IMR-90 (cell line): Measurements from ENCODE around the gene SARS2. TPM values are rescaled to one million over a fixed set of nuclear protein-coding genes. Genes with fewer than 3 reads are reported as not detected.

ENCODE experiments used
- ATAC-seq: fragments of 200-7000 bp; cut with Tn5 transposase; 2 replicates; pipeline ENCODE4 v1.9.1; 2020; ENCODE audit warnings: low read depth, mild to moderate bottlenecking, moderate library complexity
- BruUV-seq: library from RNA; stranded (reverse); fragments of 400-500 nt; replicated peaks from 2 replicates; lab custom pipeline; 2021; lab: Mats Ljungman, UMichigan
- CTCF ChIA-PET: fragments of 300-600 bp; formaldehyde crosslinking; extraction: SDS; loops from one replicate; lab custom pipeline; 2021; ENCODE audit warnings: antibody characterized with exemption; lab: Yijun Ruan, JAX
- POLR2A ChIA-PET: fragments of 300-600 bp; sonication (Branson Sonifier 250); formaldehyde crosslinking; loops from one replicate; lab custom pipeline; 2022; ENCODE audit warnings: antibody characterized with exemption; ENCODE audit not compliant: unreplicated experiment; lab: Charles Lee
- DNase-seq: peaks from one replicate; pipeline ENCODE4 v3.0.0; 2013
- H2AFZ ChIP-seq: replicated peaks from 2 replicates; pipeline ENCODE3; 2013; ENCODE audit warnings: low read length, mild to moderate bottlenecking; ENCODE audit not compliant: poor library complexity
- H2AK5ac ChIP-seq: 2 replicates; pipeline ENCODE4 v1.6.1; 2013; ENCODE audit warnings: low read depth, low read length, inconsistent platforms
- H2AK9ac ChIP-seq: replicated peaks from 2 replicates; pipeline ENCODE3; 2013; ENCODE audit warnings: mild to moderate bottlenecking, low read depth, low read length, moderate library complexity; ENCODE audit not compliant: poor library complexity
- H2BK120ac ChIP-seq: 2 replicates; pipeline ENCODE4 v1.6.1; 2013; ENCODE audit warnings: low read depth, low read length, inconsistent platforms
- H2BK15ac ChIP-seq: 3 replicates; pipeline ENCODE4 v1.6.1; 2013; ENCODE audit warnings: low read depth, low read length, inconsistent platforms
- H2BK20ac ChIP-seq: 2 replicates; pipeline ENCODE4 v1.6.1; 2013; ENCODE audit warnings: low read depth, mild to moderate bottlenecking, inconsistent platforms, low read length, moderate library complexity
- H2BK5ac ChIP-seq: 2 replicates; pipeline ENCODE4 v1.6.1; 2013; ENCODE audit warnings: mild to moderate bottlenecking, low read depth, low read length, inconsistent platforms; ENCODE audit not compliant: poor library complexity, severe bottlenecking
- H3K14ac ChIP-seq: replicated peaks from 2 replicates; pipeline ENCODE4 v1.6.1; 2013; ENCODE audit warnings: low read depth, low read length, inconsistent platforms
- H3K18ac ChIP-seq: 2 replicates; pipeline ENCODE4 v1.6.1; 2013; ENCODE audit warnings: low read depth, low read length, control low read depth
- H3K23ac ChIP-seq: 2 replicates; pipeline ENCODE4 v1.6.1; 2013; ENCODE audit warnings: low read depth, low read length, inconsistent platforms
- H3K27ac ChIP-seq: 2 replicates; pipeline ENCODE4 v1.5.1; 2013; ENCODE audit warnings: mild to moderate bottlenecking, control low read depth, low read length; ENCODE audit not compliant: insufficient read depth
- H3K27me3 ChIP-seq: 2 replicates; pipeline ENCODE4 v1.6.1; 2013; ENCODE audit warnings: low read length; ENCODE audit not compliant: control insufficient read depth, insufficient read depth
- H3K36me3 ChIP-seq: 2 replicates; pipeline ENCODE4 v1.6.1; 2013; ENCODE audit warnings: low read length, mixed read lengths; ENCODE audit not compliant: control insufficient read depth, insufficient read depth
- H3K4ac ChIP-seq: 2 replicates; pipeline ENCODE4 v1.6.1; 2013; ENCODE audit warnings: low read depth, low read length, inconsistent platforms
- H3K4me1 ChIP-seq: 2 replicates; pipeline ENCODE4 v1.6.1; 2013; ENCODE audit warnings: low read length, mixed read lengths; ENCODE audit not compliant: control insufficient read depth, insufficient read depth
- H3K4me2 ChIP-seq: 2 replicates; pipeline ENCODE4 v1.6.1; 2013; ENCODE audit warnings: low read depth, mild to moderate bottlenecking, control low read depth, low read length, moderate library complexity
- H3K4me3 ChIP-seq: 2 replicates; pipeline ENCODE4 v1.5.1; 2013; ENCODE audit warnings: low read depth, mild to moderate bottlenecking, control low read depth, low read length, moderate library complexity; ENCODE audit not compliant: insufficient read depth
- H3K56ac ChIP-seq: 2 replicates; pipeline ENCODE4 v1.6.1; 2013; ENCODE audit warnings: low read length, inconsistent platforms; ENCODE audit not compliant: insufficient read depth; ENCODE audit errors: extremely low read depth
- H3K79me1 ChIP-seq, 2 experiments: 2 replicates each; pipeline ENCODE4 v1.6.1; 2013; ENCODE audit warnings: low read length in 2 of 2, inconsistent platforms in 1 of 2, low read depth in 1 of 2
- H3K9ac ChIP-seq: 2 replicates; pipeline ENCODE4 v1.6.1; 2013; ENCODE audit warnings: low read depth, low read length, control low read depth
- H3K9me1 ChIP-seq: 2 replicates; pipeline ENCODE4 v1.6.1; 2013; ENCODE audit warnings: low read length, inconsistent platforms; ENCODE audit not compliant: insufficient read depth
- H3K9me3 ChIP-seq: 2 replicates; pipeline ENCODE4 v1.6.1; 2013; ENCODE audit warnings: low read length; ENCODE audit not compliant: control insufficient read depth, insufficient read depth
- H4K20me1 ChIP-seq: 2 replicates; pipeline ENCODE4 v1.6.1; 2013; ENCODE audit warnings: low read length, inconsistent platforms; ENCODE audit not compliant: insufficient read depth
- H4K5ac ChIP-seq: 2 replicates; pipeline ENCODE4 v1.6.1; 2013; ENCODE audit warnings: mild to moderate bottlenecking, low read depth, low read length, control low read depth
- H4K8ac ChIP-seq, 2 experiments: 2 replicates each; pipeline ENCODE4 v1.6.1; 2013; ENCODE audit warnings: low read depth in 2 of 2, low read length in 2 of 2, control low read depth in 1 of 2, inconsistent platforms in 1 of 2
- H4K91ac ChIP-seq: 2 replicates; pipeline ENCODE4 v1.6.1; 2013; ENCODE audit warnings: low read depth, low read length, inconsistent platforms; ENCODE audit not compliant: insufficient read depth
- BHLHE40 ChIP-seq: fragments of 150-350 bp; IDR thresholded peaks from 2 replicates; pipeline ENCODE4 v1.6.1; 2016; ENCODE audit warnings: mild to moderate bottlenecking, low read depth, low read length
- ELK1 ChIP-seq: fragments of 150-350 bp; IDR thresholded peaks from 2 replicates; pipeline ENCODE4 v1.6.1; 2016; ENCODE audit warnings: low read depth, mild to moderate bottlenecking, low read length, moderate library complexity, borderline replicate concordance
- POLR2A ChIP-seq: IDR thresholded peaks from 2 replicates; pipeline ENCODE4 v1.6.1; 2012; ENCODE audit warnings: mild to moderate bottlenecking, low read depth, low read length
- RFX5 ChIP-seq: IDR thresholded peaks from 2 replicates; pipeline ENCODE4 v1.8.0; 2012; ENCODE audit warnings: low read depth, mild to moderate bottlenecking, low read length, moderate library complexity
- WGBS, 2 experiments: methylation state at CpG; one replicate each; pipeline versions ENCODE4 v1.1.5 to v1.1.7; 2013; ENCODE audit warnings: missing lambda C conversion rate in 2 of 2; ENCODE audit not compliant: insufficient read length in 1 of 2; ENCODE audit errors: extremely low coverage in 2 of 2; 5-methylcytosine and 5-hydroxymethylcytosine counted together
- dilution Hi-C: fragments of 300-500 bp; cut with HindIII; formaldehyde crosslinking; loops from one replicate; pipeline ENCODE4 v1.14.3; 2018; ENCODE audit warnings: low sequenced_read_pairs; ENCODE audit not compliant: unreplicated experiment
- in situ Hi-C: fragments of 300-500 bp; cut with MboI; formaldehyde crosslinking; loops from 3 replicates; pipeline ENCODE4 v1.14.3; 2019; ENCODE audit warnings: low sequenced_read_pairs, inconsistent platforms, mixed read lengths
- intact Hi-C: fragments of 100-400 bp; cut with micrococcal nuclease; formaldehyde crosslinking; loops from 2 replicates; pipeline ENCODE4 v1.10.0; 2022
- polyA plus RNA-seq, 3 experiments: library from polyadenylated mRNA; depleted of rRNA; stranded (reverse); fragments of >200 nt; gene quantifications; 2 replicates each; pipeline ENCODE4 v1.2.3, GENCODE V29; 2012; ENCODE audit warnings: low replicate concordance in 1 of 3
- total RNA-seq: library from RNA; depleted of rRNA; stranded (reverse); fragments of >200 nt; gene quantifications from 2 replicates; pipeline ENCODE4 v1.2.3, GENCODE V29; 2012

The SARS2 gene
- total and polyA plus RNA-seq, 2 of the 4 experiments (the other 2 are of a cell fraction), result 10.8 to 33.4 TPM

- H2AK5ac ChIP-seq, result no peak overlapping the region
- intact Hi-C loops (no loop called here), dilution Hi-C loops (no loop called here), in situ Hi-C loops (loop anchor here (25.0 kb wide), 1 partner anchor 172 kb away; the partner anchor contains the start of gene CAPN12)
- peak overlapping the region; percentile 32 for H2AFZ ChIP-seq
- no peak overlapping the region for H2BK20ac ChIP-seq
- no TSS peak for BruUV-seq
- H3K18ac ChIP-seq, result no peak overlapping the region
- H3K14ac ChIP-seq, result no peak overlapping the region
- H4K91ac ChIP-seq, result no peak overlapping the region
- no peak overlapping the region for H2BK120ac ChIP-seq
- no peak overlapping the region for H3K9ac ChIP-seq
- H3K4ac ChIP-seq, result no peak overlapping the region
- H3K4me2 ChIP-seq, result no peak overlapping the region
- H3K9me1 ChIP-seq, result no peaks in the 10 kb centered on the region
- H2BK5ac ChIP-seq, result no peak overlapping the region
- H3K4me1 ChIP-seq, result no peaks in the 10 kb centered on the region
- no peak overlapping the region for H2BK15ac ChIP-seq
- no peaks in the 10 kb centered on the region; the same call in 1 of the 2 replicates for H3K9me3 ChIP-seq
- WGBS, 2 experiments, result no CpG with 5 or more reads among the region's 10 CpGs
- H3K4me3 ChIP-seq, result no peak overlapping the region
- ATAC-seq (no peak), DNase-seq (no peak)
- ChIA-PET CTCF (interaction anchor here (1.0 kb wide), 1 partner anchor 22 kb away, joined by 3 read pairs; no protein-coding TSS in a partner anchor), POLR2A (no interaction called here)
- peaks cover 25% of the 10 kb centered on the region for H3K36me3 ChIP-seq
- no peak overlapping the region for H4K5ac ChIP-seq
- H3K56ac ChIP-seq, result no peak overlapping the region
- no peak overlapping the region for H3K23ac ChIP-seq
- H2AK9ac ChIP-seq, result no peak overlapping the region
- H4K8ac ChIP-seq, result no peak overlapping the region
- H3K79me1 ChIP-seq, result peaks cover 0 to 9% of the 10 kb centered on the region in 2 experiments; a peak in 2 of 4 replicates
- H3K27ac ChIP-seq, result no peak overlapping the region
- TF ChIP-seq POLR2A (no peak), ELK1 (no peak), BHLHE40 (no peak), RFX5 (no peak)
- H3K27me3 ChIP-seq, result peaks cover 4% of the 10 kb centered on the region; the same call in 1 of the 2 replicates
- H4K20me1 ChIP-seq, result no peaks in the 10 kb centered on the region; the same call in 1 of the 2 replicates
Observed at GRCh38 chr19:38908911-38909310, 21.7 kb downstream of the SARS2 start.
